Kidney glomerular epithelial cell (primary cell): Measurements from ENCODE around the gene PIK3C2A.
"Not testable (repeated sequence)": the region's sequence is repeated elsewhere in the genome, so short reads cannot be mapped to it uniquely, and the experiment has no call there.

Experiments
- DNase-seq: peaks from one replicate; lab custom pipeline; 2025; lab: John Stamatoyannopoulos, UW

The PIK3C2A gene

GRCh38 chr11:17207317-17208256, at the start of gene PIK3C2A:
TSS of gene PIK3C2A (minus strand) at chr11:17207986. CDS start at chr11:17169741, 38,245 bp downstream.
- DNase-seq = peak; percentile 85

GRCh38 chr11:17257196-17257595, 49.4 kb upstream of the PIK3C2A start:
- no peak for DNase-seq

GRCh38 chr11:17256512-17256911, 48.7 kb upstream of the PIK3C2A start:
- DNase-seq = no peak

- DNase-seq = no peak
Measured at GRCh38 chr11:17252704-17253103, 44.9 kb upstream of the PIK3C2A start.

- no peak for DNase-seq
Measured at GRCh38 chr11:17250561-17251350, 43.0 kb upstream of the PIK3C2A start.

- no peak for DNase-seq
Measured at GRCh38 chr11:17244046-17244445, 36.3 kb upstream of the PIK3C2A start.

- DNase-seq = not testable (repeated sequence)
Measured at GRCh38 chr11:17242954-17243353, 35.2 kb upstream of the PIK3C2A start.

GRCh38 chr11:17240780-17241179, 33.0 kb upstream of the PIK3C2A start:
- no peak for DNase-seq

- not testable (repeated sequence) for DNase-seq
Measured at GRCh38 chr11:17239927-17240326, 32.1 kb upstream of the PIK3C2A start.

GRCh38 chr11:17238377-17238776, 30.6 kb upstream of the PIK3C2A start:
- no peak for DNase-seq

GRCh38 chr11:17233101-17233500, 25.3 kb upstream of the PIK3C2A start:
- DNase-seq = no peak

GRCh38 chr11:17230867-17231851, 23.4 kb upstream of the PIK3C2A start:
- no peak for DNase-seq

GRCh38 chr11:17229481-17230152, 21.8 kb upstream of the PIK3C2A start:
- no peak for DNase-seq

GRCh38 chr11:17228186-17228925, 20.6 kb upstream of the PIK3C2A start:
- DNase-seq = not testable (repeated sequence)

- no peak for DNase-seq
Measured at GRCh38 chr11:17224727-17225126, 16.9 kb upstream of the PIK3C2A start.

GRCh38 chr11:17221968-17222367, 14.2 kb upstream of the PIK3C2A start:
- peak; percentile 62 for DNase-seq

- no peak for DNase-seq
Measured at GRCh38 chr11:17219016-17219415, 11.2 kb upstream of the PIK3C2A start.

GRCh38 chr11:17218403-17218802, 10.6 kb upstream of the PIK3C2A start:
- DNase-seq = no peak

- no peak for DNase-seq
Measured at GRCh38 chr11:17217401-17217800, 9.6 kb upstream of the PIK3C2A start.

GRCh38 chr11:17214338-17214737, 6.6 kb upstream of the PIK3C2A start:
- no peak for DNase-seq
